ENCODE data around the gene ITGAV.
"Not testable (repeated sequence)": the region's sequence is repeated elsewhere in the genome, so short reads cannot be mapped to it uniquely, and the experiment has no call there.

Gene ITGAV

DNA sequence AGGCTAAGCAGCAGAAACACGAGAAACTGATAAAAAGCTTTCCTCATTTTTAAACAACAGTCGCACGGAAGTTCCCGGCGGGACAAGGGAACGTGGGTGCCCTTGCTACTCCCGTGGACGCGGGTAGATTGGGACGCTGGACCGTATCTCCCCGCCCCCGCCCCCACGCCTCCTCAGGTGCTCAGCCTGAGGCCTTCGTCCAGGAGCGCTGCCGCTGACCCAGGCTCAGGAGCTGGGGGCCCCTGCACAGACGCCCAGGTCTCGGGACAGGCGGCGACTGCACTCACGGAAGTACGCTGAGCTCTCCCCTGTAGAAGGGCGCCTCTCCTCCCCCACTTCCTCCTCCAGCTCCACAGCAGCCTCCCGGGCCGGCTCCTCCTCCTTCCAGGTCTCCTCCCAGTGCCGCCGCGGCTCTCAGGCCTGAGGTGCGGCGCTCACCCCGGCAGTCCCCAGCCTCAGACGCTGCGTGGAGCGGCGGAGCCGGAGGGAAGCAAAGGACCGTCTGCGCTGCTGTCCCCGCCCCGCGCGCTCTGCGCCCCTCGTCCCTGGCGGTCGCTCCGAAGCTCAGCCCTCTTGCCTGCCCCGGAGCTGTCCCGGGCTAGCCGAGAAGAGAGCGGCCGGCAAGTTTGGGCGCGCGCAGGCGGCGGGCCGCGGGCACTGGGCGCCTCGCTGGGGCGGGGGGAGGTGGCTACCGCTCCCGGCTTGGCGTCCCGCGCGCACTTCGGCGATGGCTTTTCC lies at the start of gene ITGAV:
ITGAV (plus strand) TSS at position 445 of the 738 bp plus-strand sequence; CDS start at position 728, 283 bp downstream.
- DNase-seq (ENCODE audit: low read depth) = peak; percentile 80

GRCh38 chr2:186540941-186541340 lies 48.9 kb upstream of the ITGAV start:
- no peak for DNase-seq (ENCODE audit: low read depth)

GRCh38 chr2:186542002-186542401 lies 47.9 kb upstream of the ITGAV start:
- no peak for DNase-seq (ENCODE audit: low read depth)

- DNase-seq (ENCODE audit: low read depth) = no peak
These were observed 46.2 kb upstream of the ITGAV start for GRCh38 chr2:186543561-186544131.

DNA sequence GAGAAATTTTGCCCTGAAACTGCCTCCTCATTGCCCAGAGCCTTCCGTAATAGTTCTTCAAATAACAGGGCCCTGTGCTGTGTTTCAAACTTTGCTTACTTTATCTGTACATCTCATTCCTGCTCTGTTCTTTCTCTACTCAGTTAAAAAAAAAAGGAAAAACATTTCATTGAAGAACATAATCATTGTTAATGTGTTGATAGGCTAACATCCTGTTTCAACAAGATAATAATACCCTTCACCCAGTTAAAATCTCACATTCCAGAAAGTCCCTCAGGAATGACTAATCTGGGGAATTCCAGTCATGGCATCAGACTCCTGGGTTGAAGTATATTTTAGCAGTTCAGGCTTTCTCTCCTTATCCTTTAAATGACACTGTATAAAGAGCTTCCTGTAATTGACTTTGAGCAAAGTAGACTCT lies 45.6 kb upstream of the ITGAV start:
- no peak for DNase-seq (ENCODE audit: low read depth)

- no peak for DNase-seq (ENCODE audit: low read depth)
These were observed 43.0 kb upstream of the ITGAV start for GRCh38 chr2:186546846-186547245.

DNA sequence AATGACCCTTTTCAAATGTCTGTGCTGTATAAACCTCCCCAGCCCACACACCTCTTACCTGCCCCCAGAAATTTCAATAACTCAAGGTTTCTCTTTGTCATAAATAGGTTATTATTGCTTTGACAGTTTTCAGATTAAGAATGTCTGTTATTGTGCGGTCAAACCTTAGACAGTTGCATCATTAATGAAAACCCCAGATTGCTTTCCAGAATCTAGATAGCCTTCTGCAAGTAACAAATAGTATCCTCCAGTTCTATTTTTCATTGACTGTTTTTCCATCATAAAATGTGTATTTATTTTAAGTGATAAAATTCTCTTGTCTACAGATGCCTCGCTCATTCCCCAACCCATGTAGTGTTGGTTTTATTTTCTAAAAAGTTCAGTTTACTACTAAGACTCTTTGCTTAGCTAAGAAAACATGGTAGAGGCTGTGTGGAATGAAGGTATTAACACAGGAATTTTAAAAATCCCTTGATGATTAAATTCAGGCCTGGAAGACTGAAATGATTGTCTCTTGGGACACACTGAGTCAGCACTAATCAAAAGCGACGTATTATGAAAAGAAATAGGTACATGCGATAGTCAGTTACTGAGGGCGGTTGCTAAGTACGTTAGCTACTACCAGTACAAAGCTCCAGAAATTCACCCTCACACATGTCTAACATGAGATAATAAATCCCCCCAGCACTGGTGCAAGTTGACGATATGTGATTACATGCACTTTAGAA lies 38.4 kb upstream of the ITGAV start:
- no peak for DNase-seq (ENCODE audit: low read depth)

GRCh38 chr2:186554429-186554828 lies 35.4 kb upstream of the ITGAV start:
- DNase-seq (ENCODE audit: low read depth) = no peak

DNA sequence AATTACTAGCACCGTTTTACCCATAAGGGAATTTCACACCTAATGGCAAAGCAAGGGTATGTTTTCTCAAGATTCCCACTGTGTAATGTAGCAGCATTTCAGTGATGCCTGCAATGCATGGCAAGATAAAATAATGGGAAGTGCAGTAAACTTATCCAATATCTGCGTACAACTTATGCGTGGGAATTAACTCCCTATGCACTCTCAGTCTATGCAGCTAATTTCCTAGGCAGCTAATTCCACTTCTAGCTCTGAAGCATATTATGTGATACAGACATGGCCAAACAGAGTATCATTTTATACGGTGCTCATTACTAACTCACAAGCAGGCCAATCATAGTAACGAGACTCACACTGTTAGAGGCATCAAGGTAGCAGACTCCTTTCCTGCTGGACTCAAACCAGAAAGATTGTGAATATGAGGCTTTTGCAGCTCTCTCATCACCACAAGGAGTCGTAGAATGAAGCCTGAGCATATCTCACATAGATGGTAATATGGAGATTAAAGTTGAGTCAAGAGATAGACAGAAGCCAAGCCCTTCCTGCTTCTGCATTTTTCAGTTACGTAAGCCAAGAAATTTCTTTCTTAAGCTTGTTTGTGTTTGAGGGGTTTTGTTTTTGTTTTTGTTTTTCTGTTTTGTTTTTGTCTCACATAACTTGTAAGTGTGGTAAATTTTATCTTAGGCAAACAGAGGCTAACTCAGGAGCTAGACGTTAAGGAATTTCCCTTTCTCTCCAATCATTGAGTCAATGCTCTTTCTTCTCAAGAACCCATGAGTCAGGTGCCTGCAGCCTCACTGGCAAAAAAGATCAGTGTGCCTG lies 34.8 kb upstream of the ITGAV start:
- no peak for DNase-seq (ENCODE audit: low read depth)

DNA sequence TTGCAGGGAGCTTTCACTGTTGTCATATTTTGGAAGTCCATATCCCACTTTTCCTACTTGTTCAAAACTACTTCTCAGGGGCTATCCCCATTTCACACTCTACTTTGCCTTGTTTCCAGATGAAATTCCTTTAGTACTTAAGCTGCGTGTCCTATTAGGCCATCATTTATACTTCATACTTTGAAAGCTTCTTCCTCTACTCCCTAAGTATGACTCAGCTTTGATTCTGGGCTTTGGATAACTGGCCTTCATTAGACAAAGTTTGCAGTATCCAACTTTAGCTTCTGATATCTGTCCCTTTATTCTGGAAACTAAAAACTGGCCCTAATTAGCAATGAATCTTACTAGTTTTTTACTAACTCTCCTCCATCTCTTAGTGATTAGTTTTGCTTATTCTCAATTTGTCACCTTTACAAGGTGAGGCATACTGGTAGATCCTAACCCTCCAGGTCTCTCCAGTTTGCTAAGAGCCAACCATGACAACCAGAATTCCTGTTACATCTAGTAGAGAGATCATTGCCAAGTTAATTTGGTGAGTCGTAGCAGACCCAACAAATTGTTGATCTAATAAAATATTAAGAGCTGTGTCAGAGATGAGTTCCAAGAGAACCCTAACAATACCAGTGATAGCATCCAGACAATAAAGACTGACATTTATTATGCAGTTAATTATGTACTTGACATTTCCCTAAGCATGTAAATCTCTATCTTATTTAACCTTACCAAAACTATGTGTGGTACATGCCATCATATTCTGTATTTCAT lies 31.2 kb upstream of the ITGAV start:
- no peak for DNase-seq (ENCODE audit: low read depth)

DNA sequence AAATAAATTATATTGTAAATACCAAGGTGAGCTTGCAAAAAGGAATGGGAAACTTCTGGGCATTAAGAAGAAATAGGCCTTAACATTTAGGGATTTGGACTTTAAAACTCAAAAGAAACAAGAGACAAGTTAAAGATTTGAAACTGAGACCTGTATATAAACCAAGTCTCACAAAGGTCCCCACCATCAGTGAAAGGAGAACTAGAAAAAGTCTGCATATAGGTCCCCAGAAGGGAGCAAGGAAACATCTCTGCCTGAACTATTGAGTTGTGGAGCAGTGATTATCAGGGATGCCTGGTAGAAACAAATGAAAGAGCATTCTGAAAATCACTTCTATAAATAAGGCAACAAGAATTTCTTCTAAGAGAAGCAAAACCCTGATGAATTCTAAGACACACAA lies 30.5 kb upstream of the ITGAV start:
- no peak for DNase-seq (ENCODE audit: low read depth)

GRCh38 chr2:186559848-186560247 lies 30.0 kb upstream of the ITGAV start:
- no peak for DNase-seq (ENCODE audit: low read depth)

DNA sequence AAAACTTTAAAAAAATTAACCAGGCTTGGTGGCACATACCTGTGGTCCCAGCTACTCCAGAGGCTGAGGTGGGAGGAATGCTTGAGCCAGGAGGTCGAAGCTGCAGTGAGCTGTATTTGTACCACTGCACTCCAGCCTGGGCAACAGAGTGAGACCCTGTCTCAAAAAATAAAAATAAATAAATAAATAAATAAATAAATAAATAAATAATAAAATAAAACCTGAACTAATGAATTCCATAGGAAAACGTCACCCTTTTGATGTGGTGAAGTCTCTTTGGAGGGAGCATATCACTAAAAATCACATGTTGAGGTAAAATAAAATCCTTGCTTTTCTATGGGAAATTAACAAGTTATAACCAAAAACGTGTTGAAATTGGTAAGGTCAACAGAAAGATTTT lies 29.6 kb upstream of the ITGAV start:
- DNase-seq (ENCODE audit: low read depth) = no peak

DNA sequence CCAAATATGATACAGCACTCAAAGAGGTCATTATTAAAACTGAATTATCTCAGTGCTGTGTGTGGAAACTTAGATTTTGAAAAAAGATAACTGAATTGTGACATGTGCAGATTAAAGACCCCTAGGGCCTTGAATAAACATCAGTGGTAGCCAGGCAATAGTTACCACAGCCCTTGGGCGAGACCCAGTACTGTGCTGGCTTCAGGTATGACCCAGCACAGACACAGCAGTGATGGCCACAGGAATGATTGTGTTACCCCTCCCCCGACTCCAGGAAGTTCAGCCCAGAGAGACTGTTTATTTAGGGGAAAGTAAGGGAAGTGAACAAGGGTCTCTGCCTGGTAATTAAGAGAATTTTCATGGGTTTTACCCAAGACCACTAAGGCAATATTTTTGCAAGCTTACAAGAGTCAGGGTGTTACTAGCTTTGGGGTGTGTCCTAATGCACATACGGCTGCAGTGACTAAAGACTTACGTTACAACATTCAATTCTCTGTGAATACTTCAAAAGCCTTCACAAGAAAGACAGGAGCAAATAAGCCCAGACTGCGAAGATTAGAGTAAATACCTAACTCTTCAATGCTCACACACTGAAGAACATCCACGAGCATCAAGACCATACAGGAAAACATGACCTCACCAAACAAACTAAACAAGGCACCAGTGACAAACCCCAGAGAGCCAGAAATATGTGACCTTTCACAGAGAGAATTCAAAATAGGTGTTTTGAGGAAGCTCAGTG lies 28.2 kb upstream of the ITGAV start:
- no peak for DNase-seq (ENCODE audit: low read depth)

DNA sequence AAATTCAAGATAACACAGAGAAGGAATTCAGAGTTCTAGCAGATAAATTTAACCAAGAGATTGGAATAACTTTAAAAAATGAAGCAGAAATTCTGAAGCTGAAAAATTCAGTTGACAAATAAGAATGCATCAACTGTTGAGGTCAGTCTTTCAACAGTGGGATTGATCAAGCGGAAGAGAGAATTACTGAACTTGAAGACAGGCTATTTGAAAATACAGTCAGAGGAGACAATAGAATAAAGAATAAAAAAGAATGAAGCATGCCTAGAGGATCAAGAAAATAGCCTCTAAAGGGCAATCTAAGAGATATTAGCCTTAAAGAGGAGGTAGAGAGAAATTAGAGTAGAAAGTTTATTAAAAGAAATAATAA lies 27.7 kb upstream of the ITGAV start:
- DNase-seq (ENCODE audit: low read depth) = no peak

DNA sequence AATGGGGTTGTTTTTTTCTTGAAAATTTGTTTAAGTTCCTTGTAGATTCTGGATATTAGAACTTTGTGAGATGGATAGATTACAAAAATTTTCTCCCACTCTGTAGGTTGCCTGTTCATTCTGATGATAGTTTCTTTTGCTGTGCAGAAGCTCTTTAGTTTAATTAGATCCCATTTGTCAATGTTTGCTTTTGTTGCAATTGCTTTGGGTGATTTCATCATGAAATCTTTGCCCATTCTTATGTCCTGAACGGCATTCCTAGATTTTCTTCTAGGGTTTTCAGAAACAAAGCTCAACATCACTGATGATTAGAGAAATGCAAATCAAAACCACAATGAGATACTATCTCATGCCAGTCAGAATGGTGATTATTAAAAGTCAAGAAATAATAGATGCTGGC lies 21.3 kb upstream of the ITGAV start:
- not testable (repeated sequence) for DNase-seq (ENCODE audit: low read depth)

GRCh38 chr2:186569127-186569526 lies 20.7 kb upstream of the ITGAV start:
- DNase-seq (ENCODE audit: low read depth) = not testable (repeated sequence)

DNA sequence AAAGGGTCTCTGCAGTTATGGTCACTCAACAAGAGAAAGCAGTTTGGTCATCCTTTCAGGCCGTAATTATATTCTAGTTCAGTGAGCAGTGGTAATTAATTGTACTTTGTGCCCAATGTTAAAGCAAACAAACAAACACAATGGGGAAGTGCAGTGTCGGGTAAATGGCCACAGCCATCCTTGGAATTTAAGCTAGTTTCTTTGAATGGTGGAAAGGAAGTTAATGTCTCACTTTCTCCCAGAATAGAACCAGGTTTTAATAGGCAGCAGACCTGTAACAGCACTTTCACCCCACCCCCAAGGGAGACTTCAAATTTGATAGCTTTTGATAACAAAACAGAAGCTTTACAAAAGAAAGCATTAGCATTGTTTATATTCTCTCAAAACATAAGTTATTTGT lies 20.0 kb upstream of the ITGAV start:
- no peak for DNase-seq (ENCODE audit: low read depth)

GRCh38 chr2:186570604-186571003 lies 19.3 kb upstream of the ITGAV start:
- no peak for DNase-seq (ENCODE audit: low read depth)

GRCh38 chr2:186572705-186573104 lies 17.2 kb upstream of the ITGAV start:
- no peak for DNase-seq (ENCODE audit: low read depth)

DNA sequence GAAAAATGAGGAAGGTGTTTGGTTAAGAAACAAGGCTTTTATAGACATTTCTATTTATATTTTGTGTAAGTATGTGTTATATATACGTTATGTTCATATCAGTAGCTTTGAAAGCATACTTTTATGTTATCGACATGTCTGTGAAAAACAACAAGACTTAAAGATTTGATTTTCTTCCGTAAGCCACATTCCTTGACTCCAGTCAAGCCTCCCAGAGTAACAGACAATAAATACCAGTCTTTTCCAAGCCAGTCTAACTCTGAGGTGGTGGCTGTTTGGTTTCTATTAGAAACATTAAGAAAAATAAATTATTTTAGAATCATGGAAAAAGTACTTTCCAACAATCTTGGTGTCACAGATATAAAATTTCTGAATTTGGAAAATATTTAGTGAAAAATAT lies 16.3 kb upstream of the ITGAV start:
- no peak for DNase-seq (ENCODE audit: low read depth)

All from activated T-cell treated with anti-CD3 and anti-CD28 coated beads for 24 hours (primary cell).